Chondrocyte (in vitro differentiated cells): ENCODE data around the gene LARP4B. TPM values are rescaled to one million over a fixed set of nuclear protein-coding genes. Genes with fewer than 3 reads are reported as not detected.

Experiments used
- DNase-seq: peaks from one replicate; pipeline ENCODE4 v3.0.0; 2021; ENCODE audit warnings: mixed read lengths, low spot score
- H3K27ac Mint-ChIP-seq: one replicate; pipeline ENCODE4 v1.8.0; 2021; ENCODE audit warnings: mild to moderate bottlenecking, moderate library complexity, mixed read lengths; ENCODE audit not compliant: unreplicated experiment
- H3K27me3 Mint-ChIP-seq: 2 replicates; pipeline ENCODE4 v1.8.0; 2021; ENCODE audit warnings: low read depth, mixed read lengths
- H3K36me3 Mint-ChIP-seq: 2 replicates; pipeline ENCODE4 v1.8.0; 2021; ENCODE audit warnings: low read depth, mixed read lengths
- H3K4me1 Mint-ChIP-seq: 2 replicates; pipeline ENCODE4 v1.8.0; 2021; ENCODE audit warnings: low read depth, mild to moderate bottlenecking, mixed read lengths
- H3K4me3 Mint-ChIP-seq: one replicate; pipeline ENCODE4 v1.8.0; 2021; ENCODE audit warnings: mild to moderate bottlenecking, moderate library complexity, mixed read lengths; ENCODE audit not compliant: unreplicated experiment
- H3K9me3 Mint-ChIP-seq: 2 replicates; pipeline ENCODE4 v1.8.0; 2021; ENCODE audit warnings: low read depth, mixed read lengths
- total RNA-seq: library from RNA; stranded (reverse); gene quantifications from 3 replicates; pipeline ENCODE4 v1.2.1, GENCODE V29; 2021
- TF ChIP-seq, protein P1 (sequence below): fragments of 200-600 bp; sonication (generic); IDR thresholded peaks from 2 replicates; pipeline ENCODE4 v1.5.0; 2021; ENCODE audit warnings: antibody characterized with exemption, mild to moderate bottlenecking, moderate library complexity

Gene LARP4B
- total RNA-seq, 1 donor from 2014 or later, result 67.1 TPM

DNA sequence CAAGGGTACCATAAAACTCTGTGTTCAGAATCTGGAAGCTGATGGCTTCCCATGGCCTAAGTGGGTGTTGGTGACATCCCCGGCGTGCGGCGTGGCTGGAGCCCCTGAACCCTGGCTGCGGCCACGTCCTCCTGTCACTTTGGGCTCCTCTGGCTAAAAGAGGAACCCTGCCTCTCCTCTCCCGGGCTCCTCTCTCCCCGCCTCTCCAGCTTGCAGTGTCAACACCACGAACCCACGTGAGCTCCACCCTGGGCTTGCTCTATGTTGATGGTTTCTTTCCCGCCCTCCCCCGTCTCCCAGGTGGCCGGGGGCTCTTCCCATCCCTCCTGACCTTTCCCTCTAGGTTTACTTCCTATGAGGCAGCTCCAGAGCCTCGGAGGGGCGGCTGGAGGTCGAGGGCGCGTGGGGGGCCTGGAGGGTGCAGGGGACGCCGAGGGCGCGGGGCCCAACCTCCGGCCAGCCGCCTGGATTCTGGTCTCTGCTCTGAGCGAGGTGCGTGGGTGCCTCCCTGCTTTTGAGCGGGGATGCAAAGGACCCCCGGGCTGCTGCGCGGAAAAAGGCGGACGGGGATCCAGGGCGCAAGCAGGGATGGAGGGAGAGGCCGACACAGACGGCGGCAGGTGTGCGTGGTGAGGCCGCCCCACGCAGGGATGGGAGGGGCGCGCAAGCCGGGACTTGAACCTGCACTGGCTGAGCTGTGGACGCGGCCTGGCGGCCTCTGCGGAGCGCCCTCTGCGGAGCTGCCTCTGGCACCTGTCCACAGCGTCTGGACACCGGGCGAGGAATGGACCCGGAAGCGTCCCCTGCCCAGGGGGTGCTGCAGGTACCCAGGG lies 126.5 kb downstream of the LARP4B start:
- TF ChIP-seq, protein P1, sequence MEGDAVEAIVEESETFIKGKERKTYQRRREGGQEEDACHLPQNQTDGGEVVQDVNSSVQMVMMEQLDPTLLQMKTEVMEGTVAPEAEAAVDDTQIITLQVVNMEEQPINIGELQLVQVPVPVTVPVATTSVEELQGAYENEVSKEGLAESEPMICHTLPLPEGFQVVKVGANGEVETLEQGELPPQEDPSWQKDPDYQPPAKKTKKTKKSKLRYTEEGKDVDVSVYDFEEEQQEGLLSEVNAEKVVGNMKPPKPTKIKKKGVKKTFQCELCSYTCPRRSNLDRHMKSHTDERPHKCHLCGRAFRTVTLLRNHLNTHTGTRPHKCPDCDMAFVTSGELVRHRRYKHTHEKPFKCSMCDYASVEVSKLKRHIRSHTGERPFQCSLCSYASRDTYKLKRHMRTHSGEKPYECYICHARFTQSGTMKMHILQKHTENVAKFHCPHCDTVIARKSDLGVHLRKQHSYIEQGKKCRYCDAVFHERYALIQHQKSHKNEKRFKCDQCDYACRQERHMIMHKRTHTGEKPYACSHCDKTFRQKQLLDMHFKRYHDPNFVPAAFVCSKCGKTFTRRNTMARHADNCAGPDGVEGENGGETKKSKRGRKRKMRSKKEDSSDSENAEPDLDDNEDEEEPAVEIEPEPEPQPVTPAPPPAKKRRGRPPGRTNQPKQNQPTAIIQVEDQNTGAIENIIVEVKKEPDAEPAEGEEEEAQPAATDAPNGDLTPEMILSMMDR, result no peak
- Mint-ChIP-seq H3K4me3 (no peak overlapping the region), H3K4me1 (no peaks in the 10 kb centered on the region), H3K27ac (no peak overlapping the region), H3K36me3 (peaks cover 15% of the 10 kb centered on the region), H3K27me3 (no peaks in the 10 kb centered on the region), H3K9me3 (peaks cover 4% of the 10 kb centered on the region)
- no peak for DNase-seq

DNA sequence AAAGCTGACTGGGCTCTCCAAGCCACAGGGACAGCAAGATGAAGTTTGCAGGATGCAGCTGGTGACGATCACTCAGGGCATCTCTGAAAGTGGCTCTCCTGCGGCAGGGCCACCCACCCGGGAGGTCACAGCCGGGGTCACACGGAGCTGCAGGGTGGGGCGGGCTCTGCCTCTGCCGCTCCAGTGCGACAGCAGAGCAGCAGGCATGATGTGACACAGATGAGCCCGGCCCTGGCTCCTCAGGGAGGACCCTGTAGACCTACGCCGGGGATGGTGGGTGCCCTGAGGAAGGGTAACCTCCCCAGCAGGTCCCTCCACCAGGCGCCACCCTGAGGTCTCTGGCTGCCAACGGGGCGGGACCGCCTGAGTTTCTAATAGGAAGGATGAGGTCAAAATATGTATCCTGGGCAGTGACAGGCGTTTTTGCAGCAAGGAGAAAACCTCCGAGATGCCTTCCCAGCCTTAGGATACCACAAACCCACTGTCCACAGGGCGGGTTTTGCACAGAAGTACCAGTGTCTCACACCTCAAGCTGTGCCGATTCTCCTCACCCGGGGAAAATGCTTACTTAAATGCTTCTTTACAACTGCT lies 127.2 kb downstream of the LARP4B start:
- TF ChIP-seq, protein P1, result no peak
- H3K4me3 Mint-ChIP-seq, result no peak overlapping the region
- no peaks in the 10 kb centered on the region for H3K4me1 Mint-ChIP-seq
- no peak overlapping the region for H3K27ac Mint-ChIP-seq
- peaks cover 16% of the 10 kb centered on the region for H3K36me3 Mint-ChIP-seq
- no peaks in the 10 kb centered on the region for H3K27me3 Mint-ChIP-seq
- DNase-seq, result no peak
- peaks cover 9% of the 10 kb centered on the region for H3K9me3 Mint-ChIP-seq

DNA sequence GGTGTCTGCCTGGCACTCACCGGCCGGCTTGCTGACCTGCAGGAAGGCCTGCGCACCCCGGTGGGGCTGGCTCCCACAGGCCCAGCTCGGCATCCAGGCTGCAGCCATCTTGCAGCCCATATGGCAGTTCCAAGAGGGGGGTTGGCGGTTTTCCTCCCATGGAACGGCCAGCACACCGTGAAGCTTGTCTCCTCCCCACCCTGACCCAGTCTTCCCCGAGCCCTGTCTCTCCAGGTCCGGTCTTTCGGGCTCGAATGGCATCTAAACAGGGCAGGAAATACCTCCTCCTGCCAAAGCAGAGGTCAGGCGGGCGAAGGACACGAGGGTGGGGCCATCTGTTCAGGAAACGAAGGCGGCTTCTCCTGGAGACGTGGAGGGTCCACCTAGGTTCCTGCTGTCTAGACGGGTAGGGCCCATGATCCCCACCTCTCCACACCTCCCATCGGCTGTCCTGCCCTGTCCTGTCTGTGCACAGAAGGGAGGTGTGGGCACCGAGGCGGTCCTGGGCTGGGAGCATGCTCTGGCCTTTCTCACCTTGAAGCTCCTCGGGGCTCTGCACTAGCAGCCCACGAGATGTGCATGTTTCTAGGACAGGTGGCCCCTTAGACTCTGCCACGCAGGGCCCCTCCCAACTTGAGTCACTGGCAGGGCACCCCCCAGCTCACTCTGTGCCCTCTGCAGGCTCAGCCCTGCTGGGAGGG lies 128.3 kb downstream of the LARP4B start:
- Mint-ChIP-seq H3K4me3 (no peak overlapping the region), H3K9me3 (peaks cover 19% of the 10 kb centered on the region), H3K27me3 (no peaks in the 10 kb centered on the region), H3K27ac (no peak overlapping the region), H3K4me1 (no peaks in the 10 kb centered on the region), H3K36me3 (peaks cover 16% of the 10 kb centered on the region)
- no peak for DNase-seq
- TF ChIP-seq, protein P1, result no peak

DNA sequence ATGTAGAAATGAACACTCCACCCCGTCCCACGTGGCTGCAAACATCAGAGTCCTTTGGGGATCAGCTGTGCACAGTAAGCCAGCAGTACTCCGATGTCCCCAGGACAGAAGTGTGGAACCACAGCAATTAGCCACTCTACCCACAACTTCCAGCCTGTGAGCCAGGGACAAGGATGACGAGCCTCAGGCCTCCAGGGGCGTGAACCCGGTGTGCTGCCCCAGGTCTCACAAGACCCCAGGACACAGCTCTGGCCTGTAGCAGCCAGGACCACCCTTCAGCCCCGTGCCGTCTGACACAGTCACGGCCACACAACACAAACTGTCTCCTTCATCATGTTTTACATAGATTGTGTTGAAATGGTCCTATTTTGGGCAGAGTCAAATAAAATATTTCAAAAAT lies 129.0 kb downstream of the LARP4B start:
- Mint-ChIP-seq H3K9me3 (peaks cover 19% of the 10 kb centered on the region), H3K4me1 (no peaks in the 10 kb centered on the region), H3K4me3 (no peak overlapping the region), H3K27me3 (no peaks in the 10 kb centered on the region), H3K27ac (no peak overlapping the region), H3K36me3 (peaks cover 14% of the 10 kb centered on the region)
- DNase-seq, result no peak
- TF ChIP-seq, protein P1, result no peak

DNA sequence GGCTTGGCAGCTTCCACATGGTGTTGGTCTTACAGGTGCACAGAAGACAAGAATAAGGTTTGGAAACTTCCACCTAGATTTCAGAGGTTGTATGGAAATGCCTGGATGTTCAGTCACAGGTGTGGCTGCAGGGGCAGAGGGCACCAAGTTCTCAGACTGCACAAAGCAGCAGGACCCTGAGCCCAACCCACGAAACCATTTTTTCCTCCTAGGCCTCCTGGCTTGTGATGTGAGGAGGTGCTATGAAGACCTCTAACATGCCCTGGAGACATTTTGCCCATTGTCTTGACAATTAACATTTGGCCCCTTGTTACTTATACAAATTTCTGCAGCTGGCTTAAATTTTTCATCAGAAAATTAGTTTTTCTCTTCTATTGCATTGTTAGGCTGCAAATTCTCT lies 134.3 kb downstream of the LARP4B start:
- H3K4me3 Mint-ChIP-seq, result no peak overlapping the region
- H3K27ac Mint-ChIP-seq, result no peak overlapping the region
- H3K36me3 Mint-ChIP-seq, result peaks cover 15% of the 10 kb centered on the region
- no peak for DNase-seq
- H3K4me1 Mint-ChIP-seq, result peaks cover 6% of the 10 kb centered on the region
- TF ChIP-seq, protein P1, result no peak
- H3K9me3 Mint-ChIP-seq, result peaks cover 27% of the 10 kb centered on the region
- no peaks in the 10 kb centered on the region for H3K27me3 Mint-ChIP-seq
